ENCODE measurements around the gene WASL.
A peak's percentile ranks its signal among the peaks of the same experiment; 100 is the strongest.
"Not testable (repeated sequence)": the region's sequence is repeated elsewhere in the genome, so short reads cannot be mapped to it uniquely, and the experiment has no call there.

WASL gene

GRCh38 chr7:123734498-123734897 lies 14.3 kb downstream of the WASL start:
- FAIRE-seq (no peak), DNase-seq (ENCODE audit: low spot score) (no peak)

GRCh38 chr7:123732413-123733091 lies 16.3 kb downstream of the WASL start:
- DNase-seq (ENCODE audit: low spot score) (no peak), FAIRE-seq (no peak)

GRCh38 chr7:123729218-123729578 lies 19.6 kb downstream of the WASL start:
- no peak for DNase-seq (ENCODE audit: low spot score)
- no peak for FAIRE-seq

- no peak for FAIRE-seq
Observed at GRCh38 chr7:123727071-123727837, 21.5 kb downstream of the WASL start.

GRCh38 chr7:123725586-123726171 lies 23.1 kb downstream of the WASL start:
- FAIRE-seq (no peak), DNase-seq (ENCODE audit: low spot score) (no peak)

More at GRCh38 chr7:123727071-123727837, 21.5 kb downstream of the WASL start:
- DNase-seq (ENCODE audit: low spot score): no peak

- no peak for DNase-seq (ENCODE audit: low spot score)
- FAIRE-seq: no peak
Observed at GRCh38 chr7:123724817-123725253, 24.0 kb downstream of the WASL start.

GRCh38 chr7:123723913-123724312 lies 24.9 kb downstream of the WASL start:
- no peak for FAIRE-seq
- DNase-seq (ENCODE audit: low spot score): no peak

- not testable (repeated sequence) for DNase-seq (ENCODE audit: low spot score); FAIRE-seq
Observed at GRCh38 chr7:123720527-123720926, 28.3 kb downstream of the WASL start.

- FAIRE-seq (no peak), DNase-seq (ENCODE audit: low spot score) (no peak)
Observed at GRCh38 chr7:123719197-123719721, 29.5 kb downstream of the WASL start.

GRCh38 chr7:123718773-123719172 lies 30.0 kb downstream of the WASL start:
- DNase-seq (ENCODE audit: low spot score): no peak
- FAIRE-seq: no peak

GRCh38 chr7:123717689-123718088 lies 31.1 kb downstream of the WASL start:
- no peak for FAIRE-seq

GRCh38 chr7:123716877-123717276 lies 31.9 kb downstream of the WASL start:
- FAIRE-seq (no peak), DNase-seq (ENCODE audit: low spot score) (no peak)

More at GRCh38 chr7:123717689-123718088, 31.1 kb downstream of the WASL start:
- no peak for DNase-seq (ENCODE audit: low spot score)

- DNase-seq (ENCODE audit: low spot score) (no peak), FAIRE-seq (no peak)
Observed at GRCh38 chr7:123715799-123716198, 33.0 kb downstream of the WASL start.

GRCh38 chr7:123715198-123715597 lies 33.6 kb downstream of the WASL start:
- FAIRE-seq: no peak
- DNase-seq (ENCODE audit: low spot score): no peak

- FAIRE-seq: no peak
- DNase-seq (ENCODE audit: low spot score): no peak
Observed at GRCh38 chr7:123714296-123715080, 34.3 kb downstream of the WASL start.

- peak; percentile 3 for DNase-seq (ENCODE audit: low spot score)
- FAIRE-seq: no peak
Observed at GRCh38 chr7:123712619-123713018, 36.2 kb downstream of the WASL start.

GRCh38 chr7:123711832-123712293 lies 36.9 kb downstream of the WASL start:
- FAIRE-seq: no peak

GRCh38 chr7:123710683-123711082 lies 38.1 kb downstream of the WASL start:
- no peak for DNase-seq (ENCODE audit: low spot score)
- no peak for FAIRE-seq

More at GRCh38 chr7:123711832-123712293, 36.9 kb downstream of the WASL start:
- no peak for DNase-seq (ENCODE audit: low spot score)

GRCh38 chr7:123709525-123709924 lies 39.3 kb downstream of the WASL start:
- DNase-seq (ENCODE audit: low spot score) (no peak), FAIRE-seq (no peak)

- FAIRE-seq (no peak), DNase-seq (ENCODE audit: low spot score) (no peak)
Observed at GRCh38 chr7:123705211-123705901, 43.4 kb downstream of the WASL start.
